SKM-1 treated with dmso at 0.1 percent for 144 hours (cell line): ENCODE data around the gene SCUBE3.

ENCODE experiments used
- DNase-seq: peaks from one replicate; lab custom pipeline; 2025; ENCODE audit not compliant: unreplicated experiment; lab: John Stamatoyannopoulos, UW

Gene SCUBE3

GRCh38 chr6:35264550-35265274 lies 51.0 kb downstream of the SCUBE3 start:
- DNase-seq = no peak

- no peak for DNase-seq
Measured at GRCh38 chr6:35265523-35265922, 51.8 kb downstream of the SCUBE3 start.

GRCh38 chr6:35267446-35267845 lies 53.7 kb downstream of the SCUBE3 start:
- no peak for DNase-seq

- DNase-seq = no peak
Measured at GRCh38 chr6:35267897-35268296, 54.1 kb downstream of the SCUBE3 start.

GRCh38 chr6:35272005-35272404 lies 58.2 kb downstream of the SCUBE3 start:
- DNase-seq = no peak

GRCh38 chr6:35273822-35274559 lies 60.2 kb downstream of the SCUBE3 start:
- no peak for DNase-seq

GRCh38 chr6:35275744-35276260 lies 62.0 kb downstream of the SCUBE3 start:
- no peak for DNase-seq

- DNase-seq = no peak
Measured at GRCh38 chr6:35278708-35279107, 65.0 kb downstream of the SCUBE3 start.

- no peak for DNase-seq
Measured at GRCh38 chr6:35280903-35281302, 67.1 kb downstream of the SCUBE3 start.

- DNase-seq = no peak
Measured at GRCh38 chr6:35282472-35282871, 68.7 kb downstream of the SCUBE3 start.

- DNase-seq = no peak
Measured at GRCh38 chr6:35283361-35283760, 69.6 kb downstream of the SCUBE3 start.

- no peak for DNase-seq
Measured at GRCh38 chr6:35287671-35288396, 74.1 kb downstream of the SCUBE3 start.

- no peak for DNase-seq
Measured at GRCh38 chr6:35288834-35289233, 75.1 kb downstream of the SCUBE3 start.

GRCh38 chr6:35291491-35291890 lies 77.7 kb downstream of the SCUBE3 start:
- DNase-seq = no peak

- no peak for DNase-seq
Measured at GRCh38 chr6:35292494-35292893, 78.7 kb downstream of the SCUBE3 start.

- DNase-seq = no peak
Measured at GRCh38 chr6:35293681-35294080, 79.9 kb downstream of the SCUBE3 start.

GRCh38 chr6:35294308-35294945 lies 80.7 kb downstream of the SCUBE3 start:
- no peak for DNase-seq

GRCh38 chr6:35295036-35295435 lies 81.3 kb downstream of the SCUBE3 start:
- no peak for DNase-seq

GRCh38 chr6:35295521-35296315 lies 82.0 kb downstream of the SCUBE3 start:
- DNase-seq = no peak

- DNase-seq = peak; percentile 67
Measured at GRCh38 chr6:35296931-35297600, 83.3 kb downstream of the SCUBE3 start.
